ENCODE results near the gene FBH1.

The FBH1 gene

DNA sequence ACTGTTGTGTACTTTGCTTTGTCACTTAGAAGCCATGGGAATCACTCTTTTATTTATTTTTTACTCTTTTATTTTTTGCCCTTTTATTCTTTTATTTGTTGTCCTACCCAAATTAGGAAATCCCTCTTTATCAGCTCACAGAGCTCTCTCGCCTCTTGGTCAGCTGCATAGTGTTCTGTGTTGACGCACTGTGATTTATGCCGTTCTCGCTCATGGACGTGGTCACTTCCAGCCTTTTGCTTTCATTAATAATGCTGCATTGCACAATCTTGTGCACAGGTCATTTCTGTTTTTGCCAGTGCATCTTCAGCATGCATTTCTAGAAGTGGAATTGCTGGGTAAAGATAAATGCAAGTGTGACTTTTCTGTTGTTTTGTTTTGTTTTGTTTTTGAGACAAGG is 42.3 kb downstream of the FBH1 start:
- no peak for DNase-seq (ENCODE audit: extremely low spot score)
- ChIA-PET CTCF (no interaction called here), POLR2A (no interaction called here)
- TF ChIP-seq, protein P1, sequence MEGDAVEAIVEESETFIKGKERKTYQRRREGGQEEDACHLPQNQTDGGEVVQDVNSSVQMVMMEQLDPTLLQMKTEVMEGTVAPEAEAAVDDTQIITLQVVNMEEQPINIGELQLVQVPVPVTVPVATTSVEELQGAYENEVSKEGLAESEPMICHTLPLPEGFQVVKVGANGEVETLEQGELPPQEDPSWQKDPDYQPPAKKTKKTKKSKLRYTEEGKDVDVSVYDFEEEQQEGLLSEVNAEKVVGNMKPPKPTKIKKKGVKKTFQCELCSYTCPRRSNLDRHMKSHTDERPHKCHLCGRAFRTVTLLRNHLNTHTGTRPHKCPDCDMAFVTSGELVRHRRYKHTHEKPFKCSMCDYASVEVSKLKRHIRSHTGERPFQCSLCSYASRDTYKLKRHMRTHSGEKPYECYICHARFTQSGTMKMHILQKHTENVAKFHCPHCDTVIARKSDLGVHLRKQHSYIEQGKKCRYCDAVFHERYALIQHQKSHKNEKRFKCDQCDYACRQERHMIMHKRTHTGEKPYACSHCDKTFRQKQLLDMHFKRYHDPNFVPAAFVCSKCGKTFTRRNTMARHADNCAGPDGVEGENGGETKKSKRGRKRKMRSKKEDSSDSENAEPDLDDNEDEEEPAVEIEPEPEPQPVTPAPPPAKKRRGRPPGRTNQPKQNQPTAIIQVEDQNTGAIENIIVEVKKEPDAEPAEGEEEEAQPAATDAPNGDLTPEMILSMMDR (IDR thresholded peaks at IDR 0.05; ENCODE audit: control extremely low read depth, extremely low read depth, low read depth, missing control alignments) = no peak

DNA sequence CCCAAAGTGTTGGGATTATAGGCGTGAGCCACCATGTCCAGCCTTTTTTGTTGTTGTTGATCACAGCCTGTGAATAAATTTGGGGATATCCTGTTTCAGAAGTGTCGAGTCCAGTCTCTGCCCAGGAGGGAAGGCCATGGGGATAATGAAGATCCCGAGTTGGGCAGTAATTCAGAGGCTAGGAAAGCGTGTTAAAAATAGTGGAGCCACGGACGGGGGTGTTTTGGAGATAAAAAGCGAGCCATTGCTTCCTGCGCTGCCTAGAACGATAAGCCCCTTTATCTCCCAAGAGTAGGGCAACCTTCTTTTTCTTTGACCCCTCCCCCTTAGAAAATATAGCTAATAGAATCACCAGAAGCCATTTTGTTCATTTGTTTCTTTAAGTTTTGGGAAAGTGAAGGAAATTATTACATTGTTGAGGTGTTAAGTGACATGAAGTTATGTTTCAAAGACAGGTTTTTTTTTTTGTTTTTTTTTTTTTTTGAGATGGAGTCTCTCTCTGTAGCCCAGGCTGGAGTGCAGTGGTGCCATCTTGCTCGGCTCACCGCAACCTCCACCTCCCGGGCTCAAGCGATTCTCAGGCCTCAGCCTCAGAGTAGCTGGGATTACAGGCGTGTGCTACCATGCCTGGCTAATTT is 44.0 kb downstream of the FBH1 start:
- POLR2A ChIA-PET = no interaction called here
- CTCF ChIA-PET = no interaction called here
- DNase-seq (ENCODE audit: extremely low spot score) = no peak

DNA sequence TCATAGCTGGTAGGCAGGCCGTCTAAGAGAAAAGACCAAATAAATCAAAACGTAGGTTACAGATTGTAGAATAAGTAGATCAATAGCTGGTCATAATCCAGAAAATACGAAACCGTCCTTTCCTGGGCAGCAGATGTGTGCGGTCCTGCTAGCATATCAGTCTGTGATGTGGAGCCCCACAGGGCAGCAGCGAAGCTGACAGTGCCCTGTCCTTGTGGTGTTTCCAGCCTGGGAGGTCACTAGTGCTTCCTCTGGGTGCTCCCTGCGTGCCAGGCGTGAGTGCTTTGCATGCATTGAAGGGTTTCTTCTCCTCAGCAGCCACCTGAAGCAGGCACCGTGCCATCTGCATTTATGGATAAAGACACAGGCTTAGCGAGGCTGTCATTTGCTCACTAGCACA is 45.6 kb downstream of the FBH1 start:
- no peak for DNase-seq (ENCODE audit: extremely low spot score)
- ChIA-PET POLR2A (no interaction called here), CTCF (interaction anchor here (1.3 kb wide), 1 partner anchor 9 kb away, joined by 4 read pairs; no protein-coding TSS in a partner anchor)
- TF ChIP-seq, protein P1 (IDR thresholded peaks at IDR 0.05; ENCODE audit: control extremely low read depth, extremely low read depth, low read depth, missing control alignments) = no peak

More for the DNA sequence above, 44.0 kb downstream of the FBH1 start:
- TF ChIP-seq, protein P1 (IDR thresholded peaks at IDR 0.05; ENCODE audit: control extremely low read depth, extremely low read depth, low read depth, missing control alignments) = no peak

DNA sequence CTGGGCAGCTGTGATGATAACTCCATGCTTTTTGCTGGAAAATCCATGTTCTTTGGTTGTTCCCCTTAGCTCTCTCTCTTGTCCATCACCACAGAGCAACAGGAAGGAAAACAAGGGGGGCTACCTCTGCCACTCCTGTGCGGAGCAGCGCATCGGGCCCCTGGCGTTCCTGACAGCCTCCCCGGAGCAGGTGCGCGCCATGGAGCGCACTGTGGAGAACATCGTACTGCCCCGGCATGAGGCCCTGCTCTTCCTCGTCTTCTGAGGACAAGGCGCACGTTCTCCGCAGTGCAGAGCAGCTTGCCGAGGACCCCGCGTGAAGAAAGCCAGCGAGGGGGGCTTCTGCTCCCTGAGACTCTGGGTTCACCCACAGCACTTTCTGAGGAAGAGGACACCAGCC is 47.0 kb downstream of the FBH1 start:
- DNase-seq (ENCODE audit: extremely low spot score) = no peak
- TF ChIP-seq, protein P1 (IDR thresholded peaks at IDR 0.05; ENCODE audit: control extremely low read depth, extremely low read depth, low read depth, missing control alignments) = no peak
- ChIA-PET POLR2A (no interaction called here), CTCF (interaction anchor here (1.2 to 1.3 kb wide), 3 partner anchors 8 to 465 kb away, joined by 3 to 5 read pairs (median 4); no protein-coding TSS in a partner anchor)

DNA sequence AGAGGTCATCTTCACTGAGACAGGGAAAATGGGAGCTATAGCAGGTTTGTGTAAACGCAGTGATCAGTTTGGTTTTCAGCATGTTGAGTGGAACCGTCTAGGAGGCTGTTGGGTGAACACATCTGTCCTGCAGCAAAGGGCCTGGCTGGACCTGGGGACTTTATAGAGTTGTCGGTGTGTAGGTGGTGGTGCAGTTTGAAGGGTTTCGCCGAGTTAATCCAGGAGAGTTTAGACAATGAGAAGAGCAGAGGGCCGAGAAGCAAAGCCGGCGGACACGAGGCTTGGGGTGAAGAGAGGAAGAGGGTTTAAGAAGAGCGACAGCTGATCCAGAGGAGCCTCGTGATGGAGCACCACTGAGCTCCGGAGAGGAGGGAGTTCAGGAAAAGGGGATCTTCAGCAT is 48.2 kb downstream of the FBH1 start:
- no peak for DNase-seq (ENCODE audit: extremely low spot score)
- ChIA-PET CTCF (no interaction called here), POLR2A (no interaction called here)
- TF ChIP-seq, protein P1 (IDR thresholded peaks at IDR 0.05; ENCODE audit: control extremely low read depth, extremely low read depth, low read depth, missing control alignments) = no peak

DNA sequence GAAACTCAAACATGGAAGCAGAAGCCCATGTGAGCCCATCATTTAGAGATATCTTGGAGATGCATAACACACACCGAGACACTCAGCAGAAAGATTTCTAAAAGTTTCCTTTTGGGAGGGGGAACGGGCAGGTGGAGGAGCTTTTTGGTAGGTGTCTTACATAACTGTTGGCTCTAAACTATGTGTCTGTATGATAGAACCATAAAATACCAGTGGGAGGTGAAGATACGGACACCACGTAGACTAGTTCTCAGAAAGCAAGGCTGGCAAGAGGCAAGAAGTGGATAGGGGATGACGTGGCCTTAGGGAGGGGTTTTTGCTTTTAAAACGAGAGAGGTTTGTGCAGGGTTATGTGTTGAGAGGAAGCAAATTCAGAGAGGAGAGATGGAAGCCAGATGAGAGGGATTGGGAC is 50.8 kb downstream of the FBH1 start:
- ChIA-PET POLR2A (no interaction called here), CTCF (no interaction called here)
- no peak for DNase-seq (ENCODE audit: extremely low spot score)
- TF ChIP-seq, protein P1 (IDR thresholded peaks at IDR 0.05; ENCODE audit: control extremely low read depth, extremely low read depth, low read depth, missing control alignments) = no peak
